Neural progenitor cell (in vitro differentiated cells): ENCODE measurements around the gene PRCP.
"Not testable (repeated sequence)": the region's sequence is repeated elsewhere in the genome, so short reads cannot be mapped to it uniquely, and the experiment has no call there.

Source experiments
- CTCF ChIP-seq: fragments of 200-600 bp; sonication (generic); IDR thresholded peaks from 2 replicates; pipeline ENCODE4 v1.5.1; 2017; ENCODE audit warnings: antibody characterized with exemption, mild to moderate bottlenecking
- EZH2 ChIP-seq: fragments of 200-600 bp; sonication (generic); IDR thresholded peaks from 2 replicates; pipeline ENCODE4 v1.6.1; 2017; ENCODE audit warnings: antibody characterized with exemption, mild to moderate bottlenecking, moderate library complexity

GRCh38 chr11:82920227-82920626 lies 20.0 kb upstream of the PRCP start:
- TF ChIP-seq CTCF, EZH2: not testable (repeated sequence)
